Keratinocyte (primary cell): ENCODE results near the gene SPATS2L. TPM values are rescaled to one million over a fixed set of nuclear protein-coding genes. Genes with fewer than 3 reads are reported as not detected.

Experiments used
- DNase-seq: peaks from one replicate; pipeline ENCODE4 v3.0.0-alpha.2; 2011; ENCODE audit warnings: low read depth, missing footprints, low spot score
- FAIRE-seq: peaks from 2 replicates; lab custom pipeline; 2011; peaks lifted over from hg19 to GRCh38; lab: Jason Lieb, UNC
- H2AFZ ChIP-seq: 2 replicates; pipeline ENCODE4 v1.6.0; 2012; ENCODE audit warnings: low read length, control low read depth, inconsistent platforms; ENCODE audit not compliant: control insufficient read depth
- H3K27ac ChIP-seq: 2 replicates; pipeline ENCODE4 v1.5.1; 2011; ENCODE audit warnings: low read length; ENCODE audit not compliant: control insufficient read depth, insufficient read depth
- H3K27me3 ChIP-seq: 3 replicates; pipeline ENCODE4 v1.6.0; 2011; ENCODE audit warnings: low read length; ENCODE audit not compliant: control insufficient read depth, insufficient read depth; ENCODE audit errors: extremely low read depth
- H3K36me3 ChIP-seq, 2 experiments: 2 replicates in 1 of 2; 3 replicates in 1 of 2; pipeline ENCODE4 v1.5.1; 2011; ENCODE audit warnings: low read length in 2 of 2, mild to moderate bottlenecking in 1 of 2; ENCODE audit not compliant: control insufficient read depth in 2 of 2, insufficient read depth in 2 of 2; ENCODE audit errors: extremely low read depth in 1 of 2
- H3K4me1 ChIP-seq: 3 replicates; pipeline ENCODE4 v1.5.1; 2011; ENCODE audit warnings: low read length; ENCODE audit not compliant: control insufficient read depth, insufficient read depth; ENCODE audit errors: extremely low read depth
- H3K4me2 ChIP-seq: 3 replicates; pipeline ENCODE4 v1.6.0; 2011; ENCODE audit warnings: low read depth, low read length; ENCODE audit not compliant: control insufficient read depth, insufficient read depth; ENCODE audit errors: extremely low read depth
- H3K4me3 ChIP-seq, 3 experiments: fragments of 200-600 bp in 1 of 3; sonication (generic) in 1 of 3; 2 replicates in 2 of 3; 3 replicates in 1 of 3; pipeline ENCODE4 v1.5.1; 2011 to 2016; ENCODE audit warnings: low read length in 3 of 3, mild to moderate bottlenecking in 3 of 3, control low read depth in 2 of 3, inconsistent platforms in 1 of 3, low read depth in 1 of 3, mixed read lengths in 1 of 3, mixed run types in 1 of 3, moderate library complexity in 1 of 3; ENCODE audit not compliant: control insufficient read depth in 2 of 3, insufficient read depth in 2 of 3; ENCODE audit errors: extremely low read depth in 1 of 3
- H3K79me2 ChIP-seq: 2 replicates; pipeline ENCODE4 v1.6.0; 2012; ENCODE audit warnings: low read length; ENCODE audit not compliant: control insufficient read depth, insufficient read depth
- H3K9ac ChIP-seq: 3 replicates; pipeline ENCODE4 v1.6.0; 2011; ENCODE audit warnings: low read length; ENCODE audit not compliant: control insufficient read depth, insufficient read depth; ENCODE audit errors: extremely low read depth
- H3K9me1 ChIP-seq: 3 replicates; pipeline ENCODE4 v1.6.0; 2011; ENCODE audit warnings: low read length; ENCODE audit not compliant: control insufficient read depth, insufficient read depth; ENCODE audit errors: extremely low read depth
- H3K9me3 ChIP-seq: 2 replicates; pipeline ENCODE4 v1.5.1; 2012; ENCODE audit warnings: low read depth, low read length; ENCODE audit not compliant: control insufficient read depth
- H4K20me1 ChIP-seq: 3 replicates; pipeline ENCODE4 v1.6.0; 2011; ENCODE audit warnings: low read length; ENCODE audit not compliant: control insufficient read depth, insufficient read depth; ENCODE audit errors: extremely low read depth
- EZH2 ChIP-seq: IDR thresholded peaks from one replicate; pipeline ENCODE4 v1.6.1; 2012; ENCODE audit warnings: inconsistent platforms, mild to moderate bottlenecking, low read length, moderate library complexity
- dilution Hi-C: fragments of 300-500 bp; cut with MboI; formaldehyde crosslinking; loops from one replicate; pipeline ENCODE4 v1.7.0; 2020; ENCODE audit warnings: low sequenced_read_pairs; ENCODE audit not compliant: extremely low pct_ligation_motif_present
- polyA plus RNA-seq, 5 experiments: library from polyadenylated mRNA; depleted of rRNA in 3 of 5; stranded (reverse) in 3 of 5; stranded (forward) in 1 of 5; unstranded in 1 of 5; fragments of >200 nt; gene quantifications; 1 replicate in 1 of 5; 2 replicates in 3 of 5; 3 replicates in 1 of 5; pipeline versions ENCODE4 v1.2.1 to v1.2.3, GENCODE V29; 2011 to 2012; ENCODE audit warnings: missing spikeins in 2 of 5, low read depth in 1 of 5, low replicate concordance in 1 of 5
- small RNA-seq, 3 experiments: library from RNA; depleted of rRNA; stranded (forward); fragments of <200 nt; gene quantifications; one replicate each; pipeline ENCODE3, GENCODE V24; 2012; ENCODE audit warnings: low read depth in 3 of 3, low replicate concordance in 1 of 3; ENCODE audit not compliant: insufficient read length in 3 of 3
- TF ChIP-seq, protein P1 (sequence below), 3 experiments: IDR thresholded peaks in 1 of 3; conservative IDR thresholded peaks in 1 of 3; optimal IDR thresholded peaks in 1 of 3; 2 replicates in 2 of 3; 3 replicates in 1 of 3; pipeline versions ENCODE3 to v1.5.1; 2011; ENCODE audit warnings: low read length in 3 of 3, mild to moderate bottlenecking in 3 of 3, moderate library complexity in 2 of 3, control low read depth in 1 of 3, inconsistent platforms in 1 of 3; ENCODE audit not compliant: insufficient read depth in 2 of 3; ENCODE audit errors: extremely low read depth in 1 of 3

SPATS2L gene
- polyA plus RNA-seq, 1 donor (not counting 4 experiments of a cell fraction or from before 2014, with no cell fraction given) = 95.3 TPM

DNA sequence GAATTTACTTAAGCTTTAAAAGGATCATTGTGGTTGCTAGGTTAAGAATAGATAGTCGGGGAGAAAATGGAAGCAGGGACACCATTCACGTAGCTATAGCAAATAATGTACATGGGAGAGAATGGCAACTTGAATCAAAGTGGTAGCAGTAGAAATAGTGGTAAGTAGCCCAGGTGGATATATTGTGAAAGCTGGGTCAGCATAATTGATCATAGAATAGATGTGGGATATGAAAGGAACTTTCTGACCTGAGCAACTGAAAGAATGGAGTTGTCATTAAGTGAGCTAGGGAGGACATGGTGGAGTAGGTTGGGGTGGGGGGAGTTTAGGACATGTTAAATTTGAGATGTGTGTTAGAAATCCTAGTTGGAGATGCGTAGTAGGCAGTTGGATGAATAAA lies 221.7 kb downstream of the SPATS2L start:
- dilution Hi-C loops = no loop called here
- peaks cover 15% of the 10 kb centered on the region for H3K4me1 ChIP-seq
- H3K27me3 ChIP-seq = no peaks in the 10 kb centered on the region
- H4K20me1 ChIP-seq = no peaks in the 10 kb centered on the region
- H3K4me2 ChIP-seq = no peak overlapping the region
- no peak for TF ChIP-seq EZH2
- TF ChIP-seq, protein P1, sequence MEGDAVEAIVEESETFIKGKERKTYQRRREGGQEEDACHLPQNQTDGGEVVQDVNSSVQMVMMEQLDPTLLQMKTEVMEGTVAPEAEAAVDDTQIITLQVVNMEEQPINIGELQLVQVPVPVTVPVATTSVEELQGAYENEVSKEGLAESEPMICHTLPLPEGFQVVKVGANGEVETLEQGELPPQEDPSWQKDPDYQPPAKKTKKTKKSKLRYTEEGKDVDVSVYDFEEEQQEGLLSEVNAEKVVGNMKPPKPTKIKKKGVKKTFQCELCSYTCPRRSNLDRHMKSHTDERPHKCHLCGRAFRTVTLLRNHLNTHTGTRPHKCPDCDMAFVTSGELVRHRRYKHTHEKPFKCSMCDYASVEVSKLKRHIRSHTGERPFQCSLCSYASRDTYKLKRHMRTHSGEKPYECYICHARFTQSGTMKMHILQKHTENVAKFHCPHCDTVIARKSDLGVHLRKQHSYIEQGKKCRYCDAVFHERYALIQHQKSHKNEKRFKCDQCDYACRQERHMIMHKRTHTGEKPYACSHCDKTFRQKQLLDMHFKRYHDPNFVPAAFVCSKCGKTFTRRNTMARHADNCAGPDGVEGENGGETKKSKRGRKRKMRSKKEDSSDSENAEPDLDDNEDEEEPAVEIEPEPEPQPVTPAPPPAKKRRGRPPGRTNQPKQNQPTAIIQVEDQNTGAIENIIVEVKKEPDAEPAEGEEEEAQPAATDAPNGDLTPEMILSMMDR (optimal IDR thresholded peaks at IDR 0.05 in 1 of 3, IDR thresholded peaks at IDR 0.05 in 1 of 3, conservative IDR thresholded peaks at IDR 0.05 in 1 of 3; ENCODE audit: extremely low read depth in 1 of 3, insufficient read depth in 2 of 3, low read length in 3 of 3) = no peak
- no peaks in the 10 kb centered on the region for H3K9me1 ChIP-seq
- H2AFZ ChIP-seq = no peak overlapping the region
- H3K36me3 ChIP-seq = no peaks in the 10 kb centered on the region
- no peak overlapping the region for H3K27ac ChIP-seq
- DNase-seq (no peak), FAIRE-seq (no peak)
- H3K9ac ChIP-seq = no peak overlapping the region
- H3K79me2 ChIP-seq = peaks cover 45% of the 10 kb centered on the region
- no peak overlapping the region for H3K4me3 ChIP-seq
- H3K9me3 ChIP-seq = no peaks in the 10 kb centered on the region

Small RNAs within 50 kb of the gene (small RNA-seq; reads per million reads assigned to genes)
- gene RNY4P34 = 0 to 0.33 (median 0.25) reads per million in 3 experiments

Other genes starting within 250 kb of the SPATS2L start
- 7.4 to 11.0 TPM (median 10.9 TPM) in 3 replicates for gene KCTD18, start 203.4 kb downstream of the SPATS2L start, polyA plus RNA-seq
- gene SGO2, start 219.5 kb downstream of the SPATS2L start, polyA plus RNA-seq = 1.8 to 8.6 TPM (median 5.1 TPM) in 3 replicates